ENCODE results near the gene OR5K4.
"Not testable (repeated sequence)": the region's sequence is repeated elsewhere in the genome, so short reads cannot be mapped to it uniquely, and the experiment has no call there.

The OR5K4 gene

DNA sequence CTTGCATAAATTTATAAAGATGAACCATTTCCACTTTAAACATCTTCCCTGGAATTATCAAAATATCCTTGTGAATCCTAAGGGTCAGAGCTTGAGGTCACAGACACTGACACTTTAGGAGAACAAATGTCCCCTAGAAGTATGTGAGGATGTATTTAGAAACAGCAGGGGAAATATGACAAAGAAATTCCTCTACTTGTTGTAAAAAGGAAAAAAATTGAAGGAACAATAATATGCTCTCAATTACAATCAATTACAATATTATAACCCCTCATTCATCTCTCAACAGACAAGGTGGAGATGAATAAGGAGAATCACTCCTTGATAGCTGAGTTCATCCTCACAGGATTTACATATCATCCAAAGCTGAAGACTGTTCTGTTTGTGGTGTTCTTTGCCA is 36.7 kb downstream of the OR5K4 start, which contains the start of gene OR5K3:
TSS of gene OR5K3 (plus strand) at position 301 of the 400 bp plus-strand sequence. CDS start at position 301, 0 bp downstream.
- Histone ChIP-seq H3K23ac (ENCODE audit: low read length) (no peak within 1 kb of the TSS), H4K8ac (ENCODE audit: low read depth, low read length) (no peak within 1 kb of the TSS), H2AFZ (ENCODE audit: insufficient read depth, low read length, poor library complexity) (no peak within 1 kb of the TSS), H2AK5ac (ENCODE audit: low read length) (no peak within 1 kb of the TSS), H3K36me3 (ENCODE audit: control insufficient read depth in 1 of 2, insufficient read depth in 2 of 2, low read length in 2 of 2) (no peaks in the 10 kb centered on the region), H4K12ac (ENCODE audit: low read depth, low read length) (no peak within 1 kb of the TSS), H2BK12ac (ENCODE audit: low read length) (no peak within 1 kb of the TSS), H3K27ac (ENCODE audit: low read depth, low read length) (no peak within 1 kb of the TSS), H3K4me1 (ENCODE audit: control insufficient read depth in 1 of 2, insufficient read depth in 2 of 2, low read length in 2 of 2) (no peaks in the 10 kb centered on the region), H3K4me3 (ENCODE audit: low read depth, low read length) (no peak within 1 kb of the TSS), H3K79me1 (ENCODE audit: low read length) (no peaks in the 10 kb centered on the region), H2BK5ac (ENCODE audit: low read depth, low read length, poor library complexity) (no peak within 1 kb of the TSS), H3K9ac (ENCODE audit: low read length) (no peak within 1 kb of the TSS), H4K91ac (ENCODE audit: low read depth, low read length) (no peak within 1 kb of the TSS), H3K4me2 (ENCODE audit: low read length) (no peak within 1 kb of the TSS), H3K79me2 (ENCODE audit: control insufficient read depth, insufficient read depth, low read length, poor library complexity) (no peaks in the 10 kb centered on the region), H3K4ac (ENCODE audit: low read depth, low read length) (no peak within 1 kb of the TSS), H3K14ac (ENCODE audit: low read length) (no peak within 1 kb of the TSS), H3K18ac (ENCODE audit: low read length) (no peak within 1 kb of the TSS), H2BK120ac (ENCODE audit: insufficient read depth, low read length, poor library complexity) (no peak within 1 kb of the TSS), H3K9me3 (ENCODE audit: insufficient read depth, low read depth, low read length) (no peaks in the 10 kb centered on the region), H3K27me3 (ENCODE audit: insufficient read depth, low read length) (no peaks in the 10 kb centered on the region)
- DNase-seq = no peak

DNA sequence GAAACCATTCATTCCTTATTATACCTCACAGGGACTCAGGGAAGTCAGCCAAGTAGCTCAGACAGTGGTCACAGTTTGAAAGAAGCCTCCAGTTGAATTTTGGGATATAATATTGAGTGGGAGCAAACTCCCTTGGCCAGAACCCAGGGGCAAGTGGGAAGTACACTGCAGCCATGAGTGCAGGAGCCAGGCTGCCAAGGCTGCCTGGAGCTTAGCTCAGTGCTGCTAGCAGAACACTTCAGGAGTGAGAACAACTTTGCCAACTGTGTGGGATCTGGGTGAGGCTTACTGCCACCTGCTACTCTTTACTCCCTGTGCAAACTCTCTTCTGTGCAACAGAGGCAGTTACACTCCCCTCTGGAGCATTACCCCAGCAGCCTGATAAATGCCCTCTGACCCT is 41.4 kb downstream of the OR5K4 start:
- Histone ChIP-seq H3K4ac (ENCODE audit: low read depth, low read length) (no peak overlapping the region), H4K8ac (ENCODE audit: low read depth, low read length) (no peak overlapping the region), H3K14ac (ENCODE audit: low read length) (no peak overlapping the region), H2BK5ac (ENCODE audit: low read depth, low read length, poor library complexity) (no peak overlapping the region), H3K79me1 (ENCODE audit: low read length) (no peaks in the 10 kb centered on the region), H2AK5ac (ENCODE audit: low read length) (no peak overlapping the region), H3K4me3 (ENCODE audit: low read depth, low read length) (no peak overlapping the region), H3K9me3 (ENCODE audit: insufficient read depth, low read depth, low read length) (no peaks in the 10 kb centered on the region), H3K79me2 (ENCODE audit: control insufficient read depth, insufficient read depth, low read length, poor library complexity) (no peaks in the 10 kb centered on the region), H3K27ac (ENCODE audit: low read depth, low read length) (no peak overlapping the region), H2BK12ac (ENCODE audit: low read length) (no peak overlapping the region), H3K4me2 (ENCODE audit: low read length) (no peak overlapping the region), H3K27me3 (ENCODE audit: insufficient read depth, low read length) (no peaks in the 10 kb centered on the region), H3K4me1 (ENCODE audit: control insufficient read depth in 1 of 2, insufficient read depth in 2 of 2, low read length in 2 of 2) (no peaks in the 10 kb centered on the region), H3K23ac (ENCODE audit: low read length) (no peak overlapping the region), H2BK120ac (ENCODE audit: insufficient read depth, low read length, poor library complexity) (no peak overlapping the region), H4K91ac (ENCODE audit: low read depth, low read length) (no peak overlapping the region), H3K36me3 (ENCODE audit: control insufficient read depth in 1 of 2, insufficient read depth in 2 of 2, low read length in 2 of 2) (no peaks in the 10 kb centered on the region), H3K9ac (ENCODE audit: low read length) (no peak overlapping the region), H3K18ac (ENCODE audit: low read length) (no peak overlapping the region), H4K12ac (ENCODE audit: low read depth, low read length) (no peak overlapping the region), H2AFZ (ENCODE audit: insufficient read depth, low read length, poor library complexity) (no peak overlapping the region)
- DNase-seq = no peak

- not testable (repeated sequence) for H3K27ac ChIP-seq (ENCODE audit: low read depth, low read length); H3K4me1 ChIP-seq (ENCODE audit: control insufficient read depth in 1 of 2, insufficient read depth in 2 of 2, low read length in 2 of 2); H2BK120ac ChIP-seq (ENCODE audit: insufficient read depth, low read length, poor library complexity); H2BK12ac ChIP-seq (ENCODE audit: low read length); H2BK5ac ChIP-seq (ENCODE audit: low read depth, low read length, poor library complexity); H3K36me3 ChIP-seq (ENCODE audit: control insufficient read depth in 1 of 2, insufficient read depth in 2 of 2, low read length in 2 of 2); H3K18ac ChIP-seq (ENCODE audit: low read length); H4K12ac ChIP-seq (ENCODE audit: low read depth, low read length); H3K4me3 ChIP-seq (ENCODE audit: low read depth, low read length); H3K4me2 ChIP-seq (ENCODE audit: low read length); H3K79me2 ChIP-seq (ENCODE audit: control insufficient read depth, insufficient read depth, low read length, poor library complexity); DNase-seq; H3K23ac ChIP-seq (ENCODE audit: low read length); H3K9ac ChIP-seq (ENCODE audit: low read length); H3K27me3 ChIP-seq (ENCODE audit: insufficient read depth, low read length); H3K14ac ChIP-seq (ENCODE audit: low read length); H4K91ac ChIP-seq (ENCODE audit: low read depth, low read length); H2AK5ac ChIP-seq (ENCODE audit: low read length); H3K79me1 ChIP-seq (ENCODE audit: low read length); H3K9me3 ChIP-seq (ENCODE audit: insufficient read depth, low read depth, low read length); H3K4ac ChIP-seq (ENCODE audit: low read depth, low read length); H4K8ac ChIP-seq (ENCODE audit: low read depth, low read length); H2AFZ ChIP-seq (ENCODE audit: insufficient read depth, low read length, poor library complexity)
- no CpG with 5 or more reads among the region's 4 CpGs for WGBS (ENCODE audit: extremely low coverage, insufficient coverage, insufficient read length)
Measured at GRCh38 chr3:98396482-98396881, 42.8 kb downstream of the OR5K4 start.

GRCh38 chr3:98398513-98398912 is 44.9 kb downstream of the OR5K4 start:
- no peaks in the 10 kb centered on the region for H3K79me2 ChIP-seq (ENCODE audit: control insufficient read depth, insufficient read depth, low read length, poor library complexity)
- H3K9ac ChIP-seq (ENCODE audit: low read length) = no peak overlapping the region
- H3K4me3 ChIP-seq (ENCODE audit: low read depth, low read length) = no peak overlapping the region
- no peak overlapping the region for H4K8ac ChIP-seq (ENCODE audit: low read depth, low read length)
- H4K91ac ChIP-seq (ENCODE audit: low read depth, low read length) = no peak overlapping the region
- no peak overlapping the region for H3K4ac ChIP-seq (ENCODE audit: low read depth, low read length)
- H3K18ac ChIP-seq (ENCODE audit: low read length) = no peak overlapping the region
- no peak overlapping the region for H3K14ac ChIP-seq (ENCODE audit: low read length)
- H3K4me2 ChIP-seq (ENCODE audit: low read length) = no peak overlapping the region
- no peak overlapping the region for H3K27ac ChIP-seq (ENCODE audit: low read depth, low read length)
- H3K79me1 ChIP-seq (ENCODE audit: low read length) = no peaks in the 10 kb centered on the region
- no peak overlapping the region for H2AFZ ChIP-seq (ENCODE audit: insufficient read depth, low read length, poor library complexity)
- H3K36me3 ChIP-seq (ENCODE audit: control insufficient read depth in 1 of 2, insufficient read depth in 2 of 2, low read length in 2 of 2) = no peaks in the 10 kb centered on the region
- H2AK5ac ChIP-seq (ENCODE audit: low read length) = no peak overlapping the region
- H2BK12ac ChIP-seq (ENCODE audit: low read length) = no peak overlapping the region
- no peaks in the 10 kb centered on the region for H3K27me3 ChIP-seq (ENCODE audit: insufficient read depth, low read length)
- no peak overlapping the region for H4K12ac ChIP-seq (ENCODE audit: low read depth, low read length)
- H3K23ac ChIP-seq (ENCODE audit: low read length) = no peak overlapping the region
- no peaks in the 10 kb centered on the region for H3K4me1 ChIP-seq (ENCODE audit: control insufficient read depth in 1 of 2, insufficient read depth in 2 of 2, low read length in 2 of 2)
- H2BK5ac ChIP-seq (ENCODE audit: low read depth, low read length, poor library complexity) = no peak overlapping the region
- H2BK120ac ChIP-seq (ENCODE audit: insufficient read depth, low read length, poor library complexity) = no peak overlapping the region
- peaks cover 5% of the 10 kb centered on the region for H3K9me3 ChIP-seq (ENCODE audit: insufficient read depth, low read depth, low read length)
- no peak for DNase-seq

GRCh38 chr3:98402507-98402906 is 48.9 kb downstream of the OR5K4 start:
- H4K91ac ChIP-seq (ENCODE audit: low read depth, low read length) = no peak overlapping the region
- no peak overlapping the region for H3K4me3 ChIP-seq (ENCODE audit: low read depth, low read length)
- H2BK12ac ChIP-seq (ENCODE audit: low read length) = no peak overlapping the region
- no peaks in the 10 kb centered on the region for H3K4me1 ChIP-seq (ENCODE audit: control insufficient read depth in 1 of 2, insufficient read depth in 2 of 2, low read length in 2 of 2)
- no peak overlapping the region for H4K8ac ChIP-seq (ENCODE audit: low read depth, low read length)
- H3K9ac ChIP-seq (ENCODE audit: low read length) = no peak overlapping the region
- H3K18ac ChIP-seq (ENCODE audit: low read length) = no peak overlapping the region
- H3K79me2 ChIP-seq (ENCODE audit: control insufficient read depth, insufficient read depth, low read length, poor library complexity) = no peaks in the 10 kb centered on the region
- H3K4ac ChIP-seq (ENCODE audit: low read depth, low read length) = no peak overlapping the region
- no peak overlapping the region for H2BK120ac ChIP-seq (ENCODE audit: insufficient read depth, low read length, poor library complexity)
- H2BK5ac ChIP-seq (ENCODE audit: low read depth, low read length, poor library complexity) = no peak overlapping the region
- H2AFZ ChIP-seq (ENCODE audit: insufficient read depth, low read length, poor library complexity) = no peak overlapping the region
- H2AK5ac ChIP-seq (ENCODE audit: low read length) = no peak overlapping the region
- no peak overlapping the region for H3K23ac ChIP-seq (ENCODE audit: low read length)
- H3K14ac ChIP-seq (ENCODE audit: low read length) = no peak overlapping the region
- no peaks in the 10 kb centered on the region for H3K27me3 ChIP-seq (ENCODE audit: insufficient read depth, low read length)
- no peak for DNase-seq
- H3K79me1 ChIP-seq (ENCODE audit: low read length) = no peaks in the 10 kb centered on the region
- no peak overlapping the region for H3K4me2 ChIP-seq (ENCODE audit: low read length)
- peaks cover 5% of the 10 kb centered on the region for H3K9me3 ChIP-seq (ENCODE audit: insufficient read depth, low read depth, low read length)
- H4K12ac ChIP-seq (ENCODE audit: low read depth, low read length) = no peak overlapping the region
- no CpG with 5 or more reads among the region's 1 CpG for WGBS (ENCODE audit: extremely low coverage, insufficient coverage, insufficient read length)
- no peaks in the 10 kb centered on the region for H3K36me3 ChIP-seq (ENCODE audit: control insufficient read depth in 1 of 2, insufficient read depth in 2 of 2, low read length in 2 of 2)
- H3K27ac ChIP-seq (ENCODE audit: low read depth, low read length) = no peak overlapping the region

Measured in trophoblast cell (in vitro differentiated cells and primary cell).